BE2C (cell line): ENCODE results near the gene TCF21.

ENCODE experiments used
- DNase-seq: peaks from one replicate; pipeline ENCODE4 v3.0.0-alpha.2; 2020
- H3K27me3 ChIP-seq: fragments of 250-450 bp; sonication (Bioruptor Pico); 2 replicates; pipeline ENCODE4 v1.5.1; 2020; ENCODE audit warnings: mild to moderate bottlenecking
- H3K36me3 ChIP-seq: fragments of 250-450 bp; sonication (Bioruptor Pico); 2 replicates; pipeline ENCODE4 v1.5.1; 2020; ENCODE audit warnings: mild to moderate bottlenecking
- H3K4me1 ChIP-seq: fragments of 250-450 bp; sonication (Bioruptor Pico); 2 replicates; pipeline ENCODE4 v1.5.1; 2020
- H3K4me3 ChIP-seq: 2 replicates; pipeline ENCODE4 v1.5.1; 2011; ENCODE audit warnings: low read depth, low read length
- H3K9me3 ChIP-seq: fragments of 250-450 bp; sonication (Bioruptor Pico); 2 replicates; pipeline ENCODE4 v1.5.1; 2020
- CTCF ChIP-seq: IDR thresholded peaks from 2 replicates; pipeline ENCODE4 v1.5.1; 2012; ENCODE audit warnings: mild to moderate bottlenecking, low read depth, low read length

Gene TCF21

GRCh38 chr6:133894795-133895358 lies 6.0 kb downstream of the TCF21 start:
- H3K4me3 ChIP-seq: no peak overlapping the region
- no peak for TF ChIP-seq CTCF
- peaks cover 90% of the 10 kb centered on the region for H3K27me3 ChIP-seq
- no peaks in the 10 kb centered on the region for H3K9me3 ChIP-seq
- no peak for DNase-seq
- no peaks in the 10 kb centered on the region for H3K4me1 ChIP-seq
- no peaks in the 10 kb centered on the region for H3K36me3 ChIP-seq

GRCh38 chr6:133895573-133896343 lies 6.8 kb downstream of the TCF21 start:
- no peak for TF ChIP-seq CTCF
- Histone ChIP-seq H3K4me3 (no peak overlapping the region), H3K27me3 (peaks cover 90% of the 10 kb centered on the region), H3K4me1 (no peaks in the 10 kb centered on the region), H3K9me3 (no peaks in the 10 kb centered on the region), H3K36me3 (no peaks in the 10 kb centered on the region)
- no peak for DNase-seq

GRCh38 chr6:133896344-133896721 lies 7.4 kb downstream of the TCF21 start:
- Histone ChIP-seq H3K4me1 (no peaks in the 10 kb centered on the region), H3K36me3 (no peaks in the 10 kb centered on the region), H3K27me3 (peaks cover 90% of the 10 kb centered on the region), H3K9me3 (no peaks in the 10 kb centered on the region), H3K4me3 (no peak overlapping the region)
- TF ChIP-seq CTCF: no peak
- DNase-seq: no peak

- Histone ChIP-seq H3K36me3 (no peaks in the 10 kb centered on the region), H3K4me3 (no peak overlapping the region), H3K27me3 (peaks cover 79% of the 10 kb centered on the region), H3K4me1 (no peaks in the 10 kb centered on the region), H3K9me3 (no peaks in the 10 kb centered on the region)
- TF ChIP-seq CTCF: no peak
- DNase-seq: no peak
Measured at GRCh38 chr6:133898263-133898662, 9.3 kb downstream of the TCF21 start.

- no peak for TF ChIP-seq CTCF
- H3K4me3 ChIP-seq: no peak overlapping the region
- H3K4me1 ChIP-seq: no peaks in the 10 kb centered on the region
- H3K9me3 ChIP-seq: no peaks in the 10 kb centered on the region
- H3K36me3 ChIP-seq: no peaks in the 10 kb centered on the region
- H3K27me3 ChIP-seq: peaks cover 77% of the 10 kb centered on the region
- no peak for DNase-seq
Measured at GRCh38 chr6:133899556-133899955, 10.6 kb downstream of the TCF21 start.

GRCh38 chr6:133903855-133904254 lies 14.9 kb downstream of the TCF21 start:
- Histone ChIP-seq H3K9me3 (no peaks in the 10 kb centered on the region), H3K27me3 (peaks cover 77% of the 10 kb centered on the region), H3K4me1 (no peaks in the 10 kb centered on the region), H3K36me3 (no peaks in the 10 kb centered on the region), H3K4me3 (no peak overlapping the region)
- no peak for TF ChIP-seq CTCF
- DNase-seq: no peak
